Mesodermal cell (in vitro differentiated cells): ENCODE measurements around the gene S100P.

ENCODE experiments used
- H3K27ac ChIP-seq: 2 replicates; pipeline ENCODE4 v1.7.0; 2013; ENCODE audit warnings: mild to moderate bottlenecking, low read depth, low read length, moderate library complexity; ENCODE audit not compliant: severe bottlenecking
- H3K36me3 ChIP-seq: 2 replicates; pipeline ENCODE4 v1.7.1; 2013; ENCODE audit warnings: mild to moderate bottlenecking, low read length, moderate library complexity; ENCODE audit not compliant: control insufficient read depth, insufficient read depth
- H3K4me1 ChIP-seq: one replicate; pipeline ENCODE4 v1.7.1; 2013; ENCODE audit warnings: mild to moderate bottlenecking, low read length; ENCODE audit not compliant: insufficient read depth, control insufficient read depth, poor library complexity, severe bottlenecking
- H3K4me3 ChIP-seq: 2 replicates; pipeline ENCODE4 v1.7.0; 2013; ENCODE audit warnings: low read length, control low read depth, mild to moderate bottlenecking; ENCODE audit not compliant: insufficient read depth, poor library complexity, severe bottlenecking; ENCODE audit errors: extremely low read depth
- H3K9me3 ChIP-seq: 2 replicates; pipeline ENCODE4 v1.7.1; 2013; ENCODE audit warnings: mild to moderate bottlenecking, low read length, moderate library complexity; ENCODE audit not compliant: control insufficient read depth
- WGBS, 2 experiments: methylation state at CpG; one replicate each; pipeline ENCODE4 v1.1.5; 2013; ENCODE audit warnings: missing lambda C conversion rate in 2 of 2; ENCODE audit not compliant: insufficient coverage in 2 of 2; 5-methylcytosine and 5-hydroxymethylcytosine counted together

S100P gene

GRCh38 chr4:6701371-6701770 is 7.7 kb downstream of the S100P start:
- WGBS, 2 experiments, result 71 to 79% methylated on average over 11 to 13 of the region's 13 CpGs
- Histone ChIP-seq H3K4me1 (peaks cover under 1% of the 10 kb centered on the region), H3K9me3 (peaks cover 10% of the 10 kb centered on the region), H3K27ac (no peak overlapping the region), H3K4me3 (no peak overlapping the region), H3K36me3 (peaks cover 47% of the 10 kb centered on the region)

GRCh38 chr4:6702761-6703160 is 9.1 kb downstream of the S100P start:
- Histone ChIP-seq H3K4me3 (no peak overlapping the region), H3K4me1 (peaks cover 2% of the 10 kb centered on the region), H3K9me3 (peaks cover 10% of the 10 kb centered on the region), H3K27ac (no peak overlapping the region), H3K36me3 (peaks cover 61% of the 10 kb centered on the region)
- WGBS, 2 experiments, result no CpG with 5 or more reads among the region's 1 CpG

- Histone ChIP-seq H3K4me1 (peaks cover 3% of the 10 kb centered on the region), H3K36me3 (peaks cover 64% of the 10 kb centered on the region), H3K9me3 (peaks cover 10% of the 10 kb centered on the region), H3K27ac (no peak overlapping the region), H3K4me3 (no peak overlapping the region)
- 100% methylated on average over 1 to 2 of the region's 3 CpGs for WGBS, 2 experiments
Measured at GRCh38 chr4:6703786-6704185, 10.1 kb downstream of the S100P start.

- Histone ChIP-seq H3K4me3 (no peak overlapping the region), H3K9me3 (peaks cover 10% of the 10 kb centered on the region), H3K27ac (no peak overlapping the region), H3K36me3 (peaks cover 61% of the 10 kb centered on the region), H3K4me1 (peaks cover 3% of the 10 kb centered on the region)
- 94 to 100% methylated on average over 1 to 2 of the region's 2 CpGs for WGBS, 2 experiments
Measured at GRCh38 chr4:6705646-6706045, 12.0 kb downstream of the S100P start.

GRCh38 chr4:6706173-6706572 is 12.5 kb downstream of the S100P start:
- Histone ChIP-seq H3K9me3 (peaks cover 10% of the 10 kb centered on the region), H3K4me1 (peaks cover 3% of the 10 kb centered on the region), H3K27ac (no peak overlapping the region), H3K4me3 (no peak overlapping the region), H3K36me3 (peaks cover 60% of the 10 kb centered on the region)
- WGBS, 2 experiments, result no CpG with 5 or more reads among the region's 5 CpGs

GRCh38 chr4:6709230-6710114 is 15.8 kb downstream of the S100P start, which contains the start of gene MRFAP1L1:
TSS of gene MRFAP1L1 (minus strand) at chr4:6709865. CDS start at chr4:6709629, 236 bp downstream.
- peaks cover 35% of the 10 kb centered on the region for H3K36me3 ChIP-seq
- H3K9me3 ChIP-seq, result no peaks in the 10 kb centered on the region
- peaks cover 3% of the 10 kb centered on the region for H3K4me1 ChIP-seq
- peak within 1 kb of the TSS; percentile 85 for H3K4me3 ChIP-seq
- 0% methylated on average over 58 to 62 of the region's 72 CpGs for WGBS, 2 experiments
- peak within 1 kb of the TSS; percentile 83 for H3K27ac ChIP-seq

GRCh38 chr4:6710282-6710681 is 16.6 kb downstream of the S100P start:
- peak overlapping the region; percentile 85 for H3K4me3 ChIP-seq
- 0 to 8% methylated on average over 1 to 2 of the region's 6 CpGs for WGBS, 2 experiments
- peaks cover 27% of the 10 kb centered on the region for H3K36me3 ChIP-seq
- H3K4me1 ChIP-seq, result peaks cover 3% of the 10 kb centered on the region
- H3K27ac ChIP-seq, result no peak overlapping the region
- H3K9me3 ChIP-seq, result no peaks in the 10 kb centered on the region

- whole genome bisulfite sequencing, 2 experiments, result no CpG with 5 or more reads among the region's 2 CpGs
- H3K36me3 ChIP-seq, result peaks cover 20% of the 10 kb centered on the region
- H3K27ac ChIP-seq, result no peak overlapping the region
- H3K4me3 ChIP-seq, result no peak overlapping the region
- peaks cover 7% of the 10 kb centered on the region for H3K4me1 ChIP-seq
- H3K9me3 ChIP-seq, result no peaks in the 10 kb centered on the region
Measured at GRCh38 chr4:6710996-6711395, 17.3 kb downstream of the S100P start.

GRCh38 chr4:6714954-6715353 is 21.3 kb downstream of the S100P start:
- H3K27ac ChIP-seq, result no peak overlapping the region
- no peaks in the 10 kb centered on the region for H3K36me3 ChIP-seq
- H3K4me3 ChIP-seq, result no peak overlapping the region
- 75 to 100% methylated on average over 1 of the region's 1 CpG for WGBS, 2 experiments
- H3K9me3 ChIP-seq, result no peaks in the 10 kb centered on the region
- H3K4me1 ChIP-seq, result peaks cover 4% of the 10 kb centered on the region

GRCh38 chr4:6715704-6716017 is 22.0 kb downstream of the S100P start:
- Histone ChIP-seq H3K9me3 (no peaks in the 10 kb centered on the region), H3K4me3 (peak overlapping the region; percentile 73), H3K4me1 (peaks cover 4% of the 10 kb centered on the region), H3K36me3 (no peaks in the 10 kb centered on the region), H3K27ac (peak overlapping the region; percentile 52)
- 0 to 3% methylated on average over 4 to 5 of the region's 9 CpGs for WGBS, 2 experiments
